Fibroblast of the aortic adventitia (primary cell): Measurements from ENCODE around the gene NTRK2. TPM values are rescaled to one million over a fixed set of nuclear protein-coding genes. Genes with fewer than 3 reads are reported as not detected.

Experiments
- DNase-seq: peaks from one replicate; pipeline ENCODE4 v3.0.0-alpha.2; 2010; ENCODE audit warnings: low read depth
- H3K4me3 ChIP-seq: 2 replicates; pipeline ENCODE4 v1.5.1; 2011; ENCODE audit warnings: low read depth, mild to moderate bottlenecking, control low read depth, low read length, moderate library complexity
- CTCF ChIP-seq: IDR thresholded peaks from 2 replicates; pipeline ENCODE4 v1.5.1; 2011; ENCODE audit warnings: mild to moderate bottlenecking, low read length, control low read depth, inconsistent platforms; ENCODE audit not compliant: insufficient read depth
- total RNA-seq: library from RNA; depleted of rRNA; stranded (reverse); fragments of >200 nt; gene quantifications from 2 replicates; pipeline ENCODE4 v1.2.3, GENCODE V29; 2012; ENCODE audit warnings: low replicate concordance

Gene NTRK2
- total RNA-seq, 1 donor: 3.3 TPM

GRCh38 chr9:84939774-84940173 is 270.2 kb downstream of the NTRK2 start:
- no peak for TF ChIP-seq CTCF
- H3K4me3 ChIP-seq: no peak overlapping the region
- DNase-seq: no peak

- no peak for DNase-seq
- H3K4me3 ChIP-seq: no peak overlapping the region
- TF ChIP-seq CTCF: no peak
These were observed 270.8 kb downstream of the NTRK2 start for GRCh38 chr9:84940294-84940693.

GRCh38 chr9:84941792-84942191 is 272.3 kb downstream of the NTRK2 start:
- no peak overlapping the region for H3K4me3 ChIP-seq
- no peak for DNase-seq
- no peak for TF ChIP-seq CTCF

GRCh38 chr9:84943482-84944050 is 274.0 kb downstream of the NTRK2 start:
- no peak for TF ChIP-seq CTCF
- no peak for DNase-seq
- H3K4me3 ChIP-seq: no peak overlapping the region

- no peak for TF ChIP-seq CTCF
- no peak for DNase-seq
- H3K4me3 ChIP-seq: no peak overlapping the region
These were observed 276.5 kb downstream of the NTRK2 start for GRCh38 chr9:84945878-84946538.

GRCh38 chr9:84947412-84947972 is 278.0 kb downstream of the NTRK2 start:
- TF ChIP-seq CTCF: no peak
- no peak overlapping the region for H3K4me3 ChIP-seq
- no peak for DNase-seq
